H9 (cell line): Measurements from ENCODE around the gene MTFP1. TPM values are rescaled to one million over a fixed set of nuclear protein-coding genes. Genes with fewer than 3 reads are reported as not detected.

Experiments
- DNase-seq: peaks from one replicate; pipeline ENCODE4 v3.0.0-alpha.2; 2017
- H2AFZ ChIP-seq: one replicate; pipeline ENCODE4 v1.6.1; 2013; ENCODE audit warnings: mild to moderate bottlenecking, low read length, control low read depth, moderate library complexity
- H2AK5ac ChIP-seq: 2 replicates; pipeline ENCODE4 v1.6.1; 2013; ENCODE audit warnings: low read length, control low read depth, mixed read lengths; ENCODE audit not compliant: insufficient read length
- H2BK120ac ChIP-seq: one replicate; pipeline ENCODE4 v1.6.1; 2013; ENCODE audit warnings: low read depth, mild to moderate bottlenecking, low read length, control low read depth, inconsistent platforms; ENCODE audit not compliant: poor library complexity, severe bottlenecking
- H2BK12ac ChIP-seq: 2 replicates; pipeline ENCODE4 v1.6.1; 2013; ENCODE audit warnings: low read length, control low read depth, mixed read lengths, low read depth; ENCODE audit not compliant: insufficient read length
- H2BK15ac ChIP-seq: 2 replicates; pipeline ENCODE4 v1.6.1; 2013; ENCODE audit warnings: low read depth, low read length, control low read depth
- H2BK20ac ChIP-seq: one replicate; pipeline ENCODE4 v1.6.1; 2013; ENCODE audit warnings: low read depth, mild to moderate bottlenecking, low read length, control low read depth, inconsistent platforms; ENCODE audit not compliant: poor library complexity, severe bottlenecking
- H2BK5ac ChIP-seq: 2 replicates; pipeline ENCODE4 v1.6.1; 2013; ENCODE audit warnings: low read length, control low read depth, mixed read lengths; ENCODE audit not compliant: insufficient read length
- H3K14ac ChIP-seq: 2 replicates; pipeline ENCODE4 v1.6.1; 2013; ENCODE audit warnings: low read length, control low read depth; ENCODE audit not compliant: insufficient read depth
- H3K18ac ChIP-seq: 2 replicates; pipeline ENCODE4 v1.6.1; 2013; ENCODE audit warnings: low read depth, mild to moderate bottlenecking, mixed read lengths, low read length, control low read depth; ENCODE audit not compliant: insufficient read length
- H3K23ac ChIP-seq: 2 replicates; pipeline ENCODE4 v1.6.1; 2013; ENCODE audit warnings: low read length, control low read depth, mixed read lengths, low read depth; ENCODE audit not compliant: insufficient read length
- H3K23me2 ChIP-seq: 2 replicates; pipeline ENCODE4 v1.6.1; 2013; ENCODE audit warnings: low read depth, mild to moderate bottlenecking, mixed read lengths, low read length, control low read depth; ENCODE audit not compliant: insufficient read length, poor library complexity, severe bottlenecking
- H3K27ac ChIP-seq: 2 replicates; pipeline ENCODE4 v1.5.1; 2013; ENCODE audit warnings: low read length, control low read depth, mixed read lengths, low read depth; ENCODE audit not compliant: insufficient read length
- H3K27me3 ChIP-seq: 2 replicates; pipeline ENCODE4 v1.6.1; 2013; ENCODE audit warnings: low read length, control low read depth, inconsistent platforms; ENCODE audit not compliant: insufficient read depth
- H3K4ac ChIP-seq: 2 replicates; pipeline ENCODE4 v1.6.1; 2013; ENCODE audit warnings: low read depth, mild to moderate bottlenecking, control low read depth, inconsistent platforms, low read length, moderate library complexity
- H3K4me1 ChIP-seq: 2 replicates; pipeline ENCODE4 v1.6.1; 2013; ENCODE audit warnings: low read length, control low read depth, inconsistent platforms; ENCODE audit not compliant: insufficient read depth
- H3K4me2 ChIP-seq: 2 replicates; pipeline ENCODE4 v1.6.1; 2013; ENCODE audit warnings: low read length, control low read depth, mixed read lengths; ENCODE audit not compliant: insufficient read length, insufficient read depth
- H3K56ac ChIP-seq: 2 replicates; pipeline ENCODE4 v1.6.1; 2013; ENCODE audit warnings: low read depth, mild to moderate bottlenecking, mixed read lengths, low read length, control low read depth; ENCODE audit not compliant: insufficient read length
- H3K79me1 ChIP-seq: 2 replicates; pipeline ENCODE4 v1.6.1; 2013; ENCODE audit warnings: low read depth, mild to moderate bottlenecking, moderate library complexity, low read length, control low read depth, inconsistent platforms; ENCODE audit not compliant: insufficient read depth, poor library complexity, severe bottlenecking
- H3K79me2 ChIP-seq: 2 replicates; pipeline ENCODE4 v1.6.1; 2013; ENCODE audit warnings: low read length, control low read depth, inconsistent platforms; ENCODE audit not compliant: insufficient read depth
- H3K9ac ChIP-seq: 2 replicates; pipeline ENCODE4 v1.6.1; 2013; ENCODE audit warnings: low read length, control low read depth, mixed read lengths; ENCODE audit not compliant: insufficient read length; ENCODE audit errors: extremely low read depth
- H3K9me3 ChIP-seq: one replicate; pipeline ENCODE4 v1.6.1; 2013; ENCODE audit warnings: low read depth, low read length, inconsistent platforms; ENCODE audit not compliant: control insufficient read depth
- H3T11ph ChIP-seq: one replicate; pipeline ENCODE4 v1.6.1; 2013; ENCODE audit warnings: mild to moderate bottlenecking, low read length, control low read depth, inconsistent platforms
- H4K20me1 ChIP-seq: one replicate; pipeline ENCODE4 v1.6.1; 2013; ENCODE audit not compliant: control insufficient read depth, insufficient read length, insufficient read depth
- H4K5ac ChIP-seq: 2 replicates; pipeline ENCODE4 v1.6.1; 2013; ENCODE audit warnings: low read depth, mild to moderate bottlenecking, mixed read lengths, low read length, control low read depth; ENCODE audit not compliant: insufficient read length
- H4K8ac ChIP-seq: replicated peaks from 2 replicates; pipeline ENCODE4 v1.6.1; 2013; ENCODE audit warnings: low read length, control low read depth, mixed read lengths, low read depth; ENCODE audit not compliant: insufficient read length
- H4K91ac ChIP-seq: 2 replicates; pipeline ENCODE4 v1.6.1; 2013; ENCODE audit warnings: low read depth, mild to moderate bottlenecking, moderate library complexity, mixed read lengths, low read length, control low read depth; ENCODE audit not compliant: insufficient read length
- H3K27ac Mint-ChIP-seq, 3 experiments: 2 replicates in 2 of 3; 3 replicates in 1 of 3; pipeline ENCODE4 v1.8.0; 2020 to 2021; ENCODE audit warnings: mixed read lengths in 3 of 3, mild to moderate bottlenecking in 1 of 3, moderate library complexity in 1 of 3
- H3K27me3 Mint-ChIP-seq: 2 replicates; pipeline ENCODE4 v1.8.0; 2021; ENCODE audit warnings: low read depth, mild to moderate bottlenecking, moderate library complexity, mixed read lengths
- H3K36me3 Mint-ChIP-seq, 3 experiments: 2 replicates in 2 of 3; 3 replicates in 1 of 3; pipeline ENCODE4 v1.8.0; 2020 to 2021; ENCODE audit warnings: low read depth in 3 of 3, mixed read lengths in 3 of 3; ENCODE audit not compliant: insufficient read depth in 1 of 3
- H3K4me1 Mint-ChIP-seq, 2 experiments: 2 replicates each; pipeline ENCODE4 v1.8.0; 2020; ENCODE audit warnings: mixed read lengths in 2 of 2
- H3K4me3 Mint-ChIP-seq, 2 experiments: 2 replicates in 1 of 2; 3 replicates in 1 of 2; pipeline ENCODE4 v1.8.0; 2020 to 2021; ENCODE audit warnings: mild to moderate bottlenecking in 2 of 2, mixed read lengths in 2 of 2, moderate library complexity in 1 of 2
- H3K9me3 Mint-ChIP-seq, 2 experiments: 2 replicates in 1 of 2; 3 replicates in 1 of 2; pipeline ENCODE4 v1.8.0; 2020; ENCODE audit warnings: mild to moderate bottlenecking in 2 of 2, mixed read lengths in 2 of 2, moderate library complexity in 1 of 2
- CTCF ChIP-seq: fragments of 200-600 bp; sonication (generic); conservative IDR thresholded peaks from 3 replicates; pipeline ENCODE4 v1.8.0; 2021; ENCODE audit warnings: antibody characterized with exemption, mild to moderate bottlenecking
- WGBS: extraction: QIAGEN DNeasy Blood & Tissue Kit; methylation state at CpG from one replicate; pipeline ENCODE4 v1.1.7; 2013; ENCODE audit warnings: missing lambda C conversion rate, low lambda C conversion rate, mixed read lengths; ENCODE audit not compliant: insufficient read length; ENCODE audit errors: extremely low coverage; 5-methylcytosine and 5-hydroxymethylcytosine counted together
- total RNA-seq: library from RNA; stranded (reverse); gene quantifications from 2 replicates; pipeline ENCODE4 v1.2.1, GENCODE V29; 2021

Gene MTFP1
- total RNA-seq, 1 experiment from 2014 or later, result 46.8 TPM

- Mint-ChIP-seq H3K4me3 (no peak overlapping the region), H3K27me3 (peaks cover 3% of the 10 kb centered on the region), H3K36me3 (peaks cover 0 to 5% (median under 1%) of the 10 kb centered on the region in 3 experiments; a peak in 4 of 7 replicates), H3K4me1 (peaks cover 11 to 14% of the 10 kb centered on the region in 2 experiments), H3K27ac (no peak overlapping the region), H3K9me3 (no peaks in the 10 kb centered on the region; a peak in 1 of 5 replicates)
- Histone ChIP-seq H3K4me1 (no peaks in the 10 kb centered on the region), H3K27me3 (no peaks in the 10 kb centered on the region), H3K9ac (no peak overlapping the region), H4K5ac (no peak overlapping the region), H3K56ac (no peak overlapping the region), H2BK15ac (no peak overlapping the region), H4K91ac (no peak overlapping the region), H4K8ac (no peak overlapping the region), H3K14ac (no peak overlapping the region), H3K23ac (no peak overlapping the region), H3T11ph (no peak overlapping the region), H3K79me1 (no peaks in the 10 kb centered on the region), H3K18ac (no peak overlapping the region), H2BK5ac (no peak overlapping the region), H3K4ac (no peak overlapping the region), H2AFZ (no peak overlapping the region), H2AK5ac (peak overlapping the region; percentile 22), H2BK20ac (no peak overlapping the region), H3K27ac (no peak overlapping the region), H2BK120ac (no peak overlapping the region), H3K23me2 (no peaks in the 10 kb centered on the region), H3K79me2 (no peaks in the 10 kb centered on the region), H4K20me1 (no peaks in the 10 kb centered on the region), H2BK12ac (no peak overlapping the region), H3K9me3 (no peaks in the 10 kb centered on the region), H3K4me2 (no peak overlapping the region)
- no peak for DNase-seq
- TF ChIP-seq CTCF, result no peak
- no CpG with 5 or more reads among the region's 1 CpG for WGBS
These were observed 8.2 kb downstream of the MTFP1 start for GRCh38 chr22:30433773-30434172.
